GM21447 (cell line): Measurements from ENCODE around the gene ATL2.
"Not testable (repeated sequence)": the region's sequence is repeated elsewhere in the genome, so short reads cannot be mapped to it uniquely, and the experiment has no call there.

Experiments used
- ATAC-seq: cut with Tn5 transposase; IDR thresholded peaks from one replicate; pipeline ENCODE4 v1.9.1; 2021; ENCODE audit not compliant: unreplicated experiment

ATL2 gene

GRCh38 chr2:38394041-38394440 lies 17.0 kb upstream of the ATL2 start:
- ATAC-seq, result no peak

GRCh38 chr2:38390947-38391346 lies 13.9 kb upstream of the ATL2 start:
- ATAC-seq, result no peak

GRCh38 chr2:38387887-38388286 lies 10.8 kb upstream of the ATL2 start:
- ATAC-seq, result no peak

- ATAC-seq, result no peak
Measured at GRCh38 chr2:38386821-38387220, 9.7 kb upstream of the ATL2 start.

- no peak for ATAC-seq
Measured at GRCh38 chr2:38386377-38386776, 9.3 kb upstream of the ATL2 start.

GRCh38 chr2:38384338-38384737 lies 7.3 kb upstream of the ATL2 start:
- ATAC-seq, result no peak

- ATAC-seq, result not testable (repeated sequence)
Measured at GRCh38 chr2:38383741-38384140, 6.7 kb upstream of the ATL2 start.

- no peak for ATAC-seq
Measured at GRCh38 chr2:38381381-38382143, 4.5 kb upstream of the ATL2 start.

GRCh38 chr2:38380397-38381130 lies 3.5 kb upstream of the ATL2 start:
- no peak for ATAC-seq

GRCh38 chr2:38376346-38377049 lies 575 bp downstream of the ATL2 start:
- peak; percentile 61 for ATAC-seq

GRCh38 chr2:38375696-38376345 lies 1.3 kb downstream of the ATL2 start:
- peak; percentile 42 for ATAC-seq

- no peak for ATAC-seq
Measured at GRCh38 chr2:38374984-38375383, 2.1 kb downstream of the ATL2 start.

GRCh38 chr2:38371235-38371634 lies 5.8 kb downstream of the ATL2 start:
- no peak for ATAC-seq

- no peak for ATAC-seq
Measured at GRCh38 chr2:38370664-38371063, 6.4 kb downstream of the ATL2 start.

GRCh38 chr2:38362232-38362631 lies 14.8 kb downstream of the ATL2 start:
- ATAC-seq, result no peak

GRCh38 chr2:38360177-38360576 lies 16.9 kb downstream of the ATL2 start:
- ATAC-seq, result no peak

GRCh38 chr2:38353402-38353801 lies 23.7 kb downstream of the ATL2 start:
- ATAC-seq, result no peak

GRCh38 chr2:38352336-38352735 lies 24.7 kb downstream of the ATL2 start:
- ATAC-seq, result no peak

- no peak for ATAC-seq
Measured at GRCh38 chr2:38345323-38346038, 31.6 kb downstream of the ATL2 start.

GRCh38 chr2:38344813-38345212 lies 32.3 kb downstream of the ATL2 start:
- ATAC-seq, result no peak

- ATAC-seq, result no peak
Measured at GRCh38 chr2:38343212-38343611, 33.9 kb downstream of the ATL2 start.
